Jurkat, Clone E6-1 (cell line): ENCODE measurements around the gene IL17RD.

ENCODE experiments used
- DNase-seq: peaks from one replicate; pipeline ENCODE4 v3.0.0-alpha.2; 2011; ENCODE audit warnings: low read depth, low spot score
- H3K4me3 ChIP-seq: 2 replicates; pipeline ENCODE4 v1.5.1; 2011; ENCODE audit warnings: mild to moderate bottlenecking, low read length, control low read depth, moderate library complexity

IL17RD gene

GRCh38 chr3:57140894-57141293 is 24.3 kb downstream of the IL17RD start:
- no peak overlapping the region for H3K4me3 ChIP-seq
- no peak for DNase-seq

- DNase-seq: no peak
- H3K4me3 ChIP-seq: no peak overlapping the region
These were observed 29.0 kb downstream of the IL17RD start for GRCh38 chr3:57135964-57136719.

DNA sequence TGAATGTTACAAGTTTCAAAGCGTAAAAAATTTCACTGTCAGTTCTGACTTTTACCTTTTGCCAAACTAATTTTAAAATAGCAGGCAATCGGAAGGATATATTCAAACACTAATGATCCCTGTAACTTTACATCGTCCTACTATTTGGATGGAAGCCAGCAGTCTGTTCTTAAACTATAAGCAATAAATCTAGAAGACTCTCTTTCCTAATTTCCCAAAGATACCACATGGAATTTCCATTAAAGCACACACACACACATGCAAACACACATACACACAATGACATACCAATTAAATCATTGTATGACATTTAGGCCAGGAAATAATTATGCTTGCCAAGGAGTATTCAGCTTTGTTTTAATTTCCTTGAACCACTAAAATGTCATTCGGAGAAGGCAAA is 32.0 kb downstream of the IL17RD start:
- no peak overlapping the region for H3K4me3 ChIP-seq
- no peak for DNase-seq

DNA sequence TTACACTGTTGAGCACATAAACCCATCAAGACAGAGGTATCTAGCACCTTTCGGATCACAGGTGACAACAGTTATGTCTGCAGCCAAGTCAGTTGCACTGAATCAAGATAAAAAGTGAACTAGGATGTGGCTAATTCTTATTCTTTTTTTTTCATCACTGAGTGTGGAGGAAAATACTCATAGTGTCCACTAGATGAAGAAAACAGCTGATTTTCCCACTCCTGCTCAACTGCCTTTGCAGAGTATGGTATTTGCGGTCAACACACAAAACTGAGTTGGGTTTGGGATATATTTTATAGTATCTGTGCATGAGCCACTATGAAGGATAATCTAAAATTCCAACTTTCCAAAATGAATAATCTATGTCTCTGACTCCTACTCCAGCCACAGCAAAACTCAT is 32.5 kb downstream of the IL17RD start:
- DNase-seq: no peak
- H3K4me3 ChIP-seq: no peak overlapping the region

DNA sequence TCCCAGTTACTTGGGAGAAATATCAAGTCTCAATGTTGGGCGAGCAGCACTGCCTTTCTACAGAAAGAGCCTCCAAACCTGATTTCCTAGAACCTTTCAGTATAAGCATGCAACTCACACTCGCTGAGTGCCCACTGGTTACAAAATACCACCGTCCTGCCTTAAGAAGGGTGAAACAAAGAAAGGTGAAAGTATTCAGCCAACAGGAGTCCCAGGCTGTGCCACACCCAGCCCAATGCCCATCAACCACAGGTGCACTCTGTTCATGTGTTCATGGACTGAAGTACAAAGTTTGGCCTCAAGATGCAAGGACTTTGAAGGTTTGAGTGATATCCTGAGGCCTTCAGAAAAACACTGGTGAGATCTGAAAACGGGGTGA is 34.0 kb downstream of the IL17RD start:
- H3K4me3 ChIP-seq: no peak overlapping the region
- no peak for DNase-seq

- H3K4me3 ChIP-seq: no peak overlapping the region
- DNase-seq: peak; percentile 57
These were observed 34.5 kb downstream of the IL17RD start for GRCh38 chr3:57130571-57131209.

DNA sequence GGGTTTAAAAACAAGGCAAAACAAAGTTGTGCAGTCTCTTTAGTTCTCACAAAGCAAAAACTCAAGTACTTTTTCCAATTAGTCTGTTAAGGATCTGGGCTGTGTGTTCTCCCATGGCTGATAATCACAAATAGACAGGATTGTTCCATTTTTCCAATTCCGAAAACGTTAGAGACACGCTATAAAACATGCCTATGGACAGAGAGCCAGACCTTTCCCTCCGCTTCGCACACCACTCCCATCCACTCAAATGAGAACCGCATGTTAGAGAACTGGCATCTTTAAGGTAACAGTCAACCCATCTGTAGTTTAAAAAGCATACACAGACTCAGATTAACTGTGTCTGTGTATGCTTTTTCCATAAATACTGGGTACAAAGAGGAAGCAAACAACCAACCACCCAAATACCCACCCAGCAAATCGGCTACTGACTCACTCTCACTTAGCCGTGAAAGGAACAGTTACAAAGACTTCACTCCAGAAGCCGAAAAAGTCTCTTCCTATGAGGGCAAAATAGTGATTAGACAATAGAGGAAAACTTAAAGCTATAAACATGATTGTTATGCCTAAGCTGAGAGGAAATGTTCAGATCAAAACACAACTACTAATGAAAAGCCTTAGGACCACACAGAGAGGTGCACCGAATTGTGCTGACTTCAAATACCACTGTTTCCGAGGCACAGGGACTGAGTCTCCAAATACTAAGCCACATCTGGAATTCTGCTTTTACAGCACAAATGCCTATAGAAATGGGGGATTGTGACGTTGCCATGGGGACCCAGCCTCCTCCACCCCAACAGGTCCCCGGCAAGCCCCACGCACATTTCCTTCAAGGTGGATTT is 36.1 kb downstream of the IL17RD start:
- no peak overlapping the region for H3K4me3 ChIP-seq
- no peak for DNase-seq

DNA sequence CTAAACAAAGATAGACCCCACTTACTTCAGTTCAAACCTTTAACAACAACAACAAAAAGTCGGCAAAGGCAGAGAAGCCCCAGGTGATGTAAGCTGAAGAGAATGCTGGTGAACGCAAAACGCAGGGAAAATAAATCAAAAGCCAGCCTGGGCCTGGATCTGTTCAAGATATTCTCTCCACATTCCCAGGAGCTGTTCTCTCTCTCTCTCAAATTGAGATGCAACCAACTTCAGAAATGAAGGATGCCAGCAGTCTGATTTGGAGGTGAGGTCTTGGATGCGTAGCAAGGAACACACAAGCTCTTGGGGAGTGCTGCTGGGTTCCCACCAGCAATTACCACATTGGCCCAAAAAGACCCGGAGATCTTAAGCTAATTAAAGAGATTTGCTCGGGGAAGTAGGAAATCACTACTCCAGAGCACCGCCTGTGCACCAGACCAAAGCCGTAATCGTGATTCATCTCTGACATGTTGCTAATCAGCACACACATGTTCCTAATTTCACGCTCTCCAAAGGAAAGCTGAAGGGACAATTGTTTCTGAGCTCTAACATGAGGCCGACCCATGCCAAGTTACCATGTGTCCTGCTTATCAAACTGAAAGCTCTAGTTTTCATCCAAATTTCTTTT is 37.1 kb downstream of the IL17RD start:
- no peak overlapping the region for H3K4me3 ChIP-seq

GRCh38 chr3:57126244-57126643 is 38.9 kb downstream of the IL17RD start:
- DNase-seq: no peak
- H3K4me3 ChIP-seq: no peak overlapping the region

More for the DNA sequence above, 37.1 kb downstream of the IL17RD start:
- no peak for DNase-seq

DNA sequence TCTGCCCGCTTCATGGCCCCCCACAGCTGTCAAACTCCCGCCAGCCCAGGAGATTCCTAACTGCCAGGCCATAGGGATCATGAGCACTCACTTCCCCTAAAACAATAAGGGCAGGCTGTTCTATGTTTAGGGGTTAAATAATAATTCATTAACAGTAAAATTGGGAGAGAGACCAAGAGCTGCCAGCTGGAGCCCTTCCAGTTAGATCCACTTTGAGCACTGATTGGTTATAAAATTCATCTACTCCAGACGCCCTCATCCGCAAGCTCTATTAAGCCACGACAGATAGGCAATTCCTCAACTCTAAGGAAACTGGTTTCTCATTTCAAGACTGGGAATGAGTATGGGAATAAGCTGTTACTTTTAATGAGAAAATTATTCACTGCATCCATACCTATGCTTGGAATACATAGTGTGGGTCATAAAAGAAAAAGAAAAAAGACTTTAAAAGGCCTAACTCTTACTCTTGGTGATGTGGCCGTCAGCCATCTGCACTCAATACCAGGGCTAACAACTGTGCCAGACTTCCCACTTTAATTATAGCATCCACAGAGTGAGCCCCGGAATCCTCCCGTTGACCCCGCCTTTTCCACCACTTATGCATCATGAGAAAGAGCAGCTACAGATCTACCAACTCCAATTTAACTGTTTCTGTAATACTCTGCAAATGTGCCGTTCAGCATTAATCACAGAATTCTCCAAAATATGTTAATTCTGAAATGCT is 44.5 kb downstream of the IL17RD start:
- no peak for DNase-seq

DNA sequence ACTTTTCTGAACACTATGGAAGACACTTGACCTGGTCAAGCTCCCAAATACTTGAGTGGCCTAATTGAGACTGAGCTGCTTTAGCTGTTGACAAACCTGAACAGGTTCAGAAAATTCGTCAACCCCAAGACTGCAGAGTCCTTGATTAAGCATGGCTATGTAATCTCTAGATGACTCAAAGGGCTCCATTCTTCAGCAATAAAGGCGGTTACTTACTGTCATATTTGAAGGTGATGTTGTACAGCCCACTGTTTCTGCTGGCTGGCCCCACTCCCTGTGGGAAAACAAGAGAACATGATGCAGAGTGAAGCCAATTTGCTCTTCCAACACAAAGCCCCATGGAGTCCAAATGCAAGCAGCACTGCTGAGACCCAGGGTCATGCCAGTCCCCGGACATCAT is 45.1 kb downstream of the IL17RD start:
- no peak overlapping the region for H3K4me3 ChIP-seq
- no peak for DNase-seq

More for the DNA sequence above, 44.5 kb downstream of the IL17RD start:
- no peak overlapping the region for H3K4me3 ChIP-seq

DNA sequence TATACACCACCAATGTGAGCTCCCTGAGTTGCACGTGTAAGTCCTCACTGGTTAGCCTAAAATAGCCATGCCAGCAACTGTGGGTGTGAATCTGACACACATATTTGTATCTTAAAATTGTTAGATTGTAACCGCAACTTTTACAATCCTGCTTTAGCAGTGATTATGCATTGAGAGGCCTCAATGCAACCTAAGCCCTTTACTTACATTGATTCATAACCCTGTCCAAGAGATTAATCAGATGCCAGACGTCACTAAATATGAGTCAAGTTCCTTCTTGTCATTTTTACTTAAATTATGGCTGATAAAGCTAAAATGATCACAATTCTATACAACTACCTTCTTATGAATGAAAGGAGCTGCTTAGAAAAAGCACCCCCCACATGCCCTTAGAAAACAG is 46.9 kb downstream of the IL17RD start:
- DNase-seq: no peak
- no peak overlapping the region for H3K4me3 ChIP-seq

GRCh38 chr3:57116501-57116900 is 48.7 kb downstream of the IL17RD start:
- DNase-seq: no peak

GRCh38 chr3:57112206-57112605 is 52.9 kb downstream of the IL17RD start:
- no peak for DNase-seq
- no peak overlapping the region for H3K4me3 ChIP-seq

More at GRCh38 chr3:57116501-57116900, 48.7 kb downstream of the IL17RD start:
- no peak overlapping the region for H3K4me3 ChIP-seq

- no peak overlapping the region for H3K4me3 ChIP-seq
- no peak for DNase-seq
These were observed 54.4 kb downstream of the IL17RD start for GRCh38 chr3:57110798-57111197.

DNA sequence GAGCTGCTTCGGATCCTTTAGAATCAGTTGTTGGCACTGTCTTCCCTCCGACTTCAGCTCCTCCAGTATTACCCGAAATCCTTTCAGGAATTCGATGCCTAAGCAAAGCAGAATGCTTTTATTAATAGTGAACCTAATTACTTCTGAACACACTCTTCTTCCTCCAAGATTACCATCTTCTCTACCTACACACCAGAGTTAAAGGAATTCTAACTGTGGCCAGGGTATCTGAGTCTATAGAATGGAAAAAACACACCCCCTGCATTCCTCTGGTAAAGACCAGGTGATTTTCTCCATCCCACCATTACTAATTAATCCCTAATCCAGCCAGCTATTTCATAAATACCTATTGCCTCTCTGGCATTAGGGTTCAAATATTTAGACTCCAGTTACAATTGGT is 54.9 kb downstream of the IL17RD start:
- H3K4me3 ChIP-seq: no peak overlapping the region
- DNase-seq: no peak

DNA sequence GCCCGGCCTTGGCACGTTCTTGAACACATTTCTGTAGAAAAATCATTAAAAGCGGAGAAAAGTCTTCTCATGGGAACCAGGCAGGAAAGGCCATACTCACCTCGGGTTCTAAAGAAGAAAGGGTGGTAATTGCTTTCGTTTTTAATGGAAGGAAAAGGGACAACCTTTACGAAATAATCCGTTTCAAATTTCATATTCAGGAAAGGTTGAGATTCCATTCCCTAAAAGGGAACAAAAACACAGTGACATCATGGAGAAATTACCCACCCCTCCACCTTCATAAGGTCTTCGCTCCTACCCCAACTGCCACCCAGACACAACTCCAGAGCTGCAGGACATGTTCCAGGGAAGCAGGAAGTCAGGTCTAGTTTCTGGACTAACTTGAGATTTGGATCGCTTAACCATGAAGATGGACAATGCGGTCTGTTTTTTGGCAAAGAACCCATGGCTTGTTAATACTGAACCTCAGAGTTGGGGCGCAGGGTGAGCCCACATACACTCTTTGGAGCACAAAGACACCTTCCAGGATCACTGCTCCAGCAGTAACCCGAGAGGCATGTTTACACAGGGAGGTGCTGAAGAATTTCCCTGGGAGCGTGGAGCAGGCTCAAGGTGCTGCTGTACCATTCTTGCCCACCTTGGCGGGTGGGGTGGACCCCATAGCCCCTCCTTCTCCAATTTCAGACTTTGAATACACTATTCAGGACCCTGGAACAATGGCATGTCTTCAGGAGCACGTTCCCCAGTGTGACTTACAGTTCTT is 55.5 kb downstream of the IL17RD start:
- no peak for DNase-seq
- H3K4me3 ChIP-seq: no peak overlapping the region

DNA sequence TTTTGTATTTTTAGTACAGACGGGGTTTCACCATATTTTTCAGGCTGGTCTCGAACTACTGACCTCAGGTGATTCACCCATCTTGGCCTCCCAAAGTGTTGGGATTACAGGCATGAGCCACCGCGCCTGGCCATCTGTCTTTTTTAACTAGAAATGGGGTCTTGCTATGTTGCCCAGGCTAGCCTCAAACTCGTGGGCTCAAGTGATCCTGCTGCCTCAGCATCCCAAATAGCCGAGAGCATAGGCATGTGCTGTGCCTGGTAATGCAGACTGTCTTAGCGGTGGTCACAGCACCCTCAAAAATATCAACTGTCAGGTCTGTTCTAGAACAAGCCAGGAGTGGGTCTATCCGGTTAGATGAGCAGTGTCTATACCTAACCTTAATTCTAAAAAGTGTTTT is 56.5 kb downstream of the IL17RD start:
- no peak overlapping the region for H3K4me3 ChIP-seq
- DNase-seq: no peak
